H1 (cell line): ENCODE data around the gene THAP12. TPM values are rescaled to one million over a fixed set of nuclear protein-coding genes. Genes with fewer than 3 reads are reported as not detected.

Experiments used
- ASH2L ChIP-seq: fragments of 200-600, 300-600 bp; sonication (generic); IDR thresholded peaks from one replicate; pipeline ENCODE4 v1.7.1; 2017; ENCODE audit warnings: low read length
- EP300 ChIP-seq, 2 experiments: IDR thresholded peaks; 1 replicate in 1 of 2; 2 replicates in 1 of 2; pipeline ENCODE4 v1.6.1; 2011 to 2012; ENCODE audit warnings: low read depth in 2 of 2, low read length in 2 of 2, mild to moderate bottlenecking in 2 of 2, borderline replicate concordance in 1 of 2, inconsistent platforms in 1 of 2, moderate library complexity in 1 of 2
- POLR2A ChIP-seq, 2 experiments: IDR thresholded peaks; 1 replicate in 1 of 2; 2 replicates in 1 of 2; pipeline ENCODE4 v1.6.1; 2011; ENCODE audit warnings: low read depth in 2 of 2, low read length in 2 of 2, mild to moderate bottlenecking in 2 of 2; ENCODE audit errors: control extremely low read depth in 1 of 2
- polyA plus RNA-seq, 7 experiments: library from polyadenylated mRNA; depleted of rRNA in 3 of 7; stranded (reverse) in 5 of 7; unstranded in 2 of 7; fragments of >200 nt in 5 of 7; fragments of 200-250 nt in 2 of 7; gene quantifications; 1 replicate in 5 of 7; 2 replicates in 1 of 7; 4 replicates in 1 of 7; pipeline versions ENCODE4 v1.2.1 to v1.2.3, GENCODE V29; 2011 to 2013; ENCODE audit warnings: missing spikeins in 2 of 7, mixed read lengths in 2 of 7
- total RNA-seq: library from RNA; stranded (reverse); fragmentation: NEBNext Ultra II Directional; extraction: Animal tissue kit (Norgen Biotek cat#: 25700); gene quantifications from 2 replicates; pipeline ENCODE4 v1.2.1, GENCODE V29; 2021

Gene THAP12
- total and polyA plus RNA-seq, 2 of the 8 experiments (the other 6 are each of a cell fraction or from before 2014, with no cell fraction given): 12.0 to 39.9 TPM

DNA sequence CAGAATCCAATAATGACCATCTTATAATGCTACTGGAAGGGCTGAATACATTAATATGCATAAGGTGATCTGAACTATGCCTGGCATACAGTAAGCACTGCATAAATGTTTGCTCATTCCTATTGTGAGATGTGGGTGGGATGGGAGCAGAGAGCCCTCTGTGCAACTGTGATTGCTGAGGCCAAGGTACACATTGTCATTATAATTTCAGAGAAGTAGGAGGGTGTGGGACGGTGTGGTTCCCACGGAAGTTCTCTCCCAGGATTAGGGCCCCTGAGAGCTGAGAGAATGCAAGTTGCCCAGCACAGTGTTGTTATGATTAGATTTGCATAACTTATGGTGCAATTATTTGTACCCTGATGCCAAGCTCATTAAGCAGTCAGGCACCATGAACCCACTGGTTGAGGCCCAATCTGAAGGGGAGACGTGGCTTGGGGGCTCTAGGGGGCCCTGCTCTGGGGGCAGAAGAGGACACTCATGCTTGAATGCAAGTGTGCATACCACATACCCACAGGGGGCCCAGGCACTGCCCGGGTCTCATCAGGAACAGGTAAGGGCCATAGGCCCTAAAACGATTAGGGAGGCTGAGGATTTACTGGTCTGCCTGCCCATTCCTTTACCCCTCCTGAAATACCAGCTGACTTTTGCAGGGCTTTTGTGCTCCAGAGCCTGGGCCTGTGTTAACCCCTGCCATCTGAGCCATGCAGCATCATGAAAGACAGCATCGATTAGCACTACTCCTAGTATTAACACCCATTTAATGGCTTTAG, 72.8 kb downstream of the THAP12 start (continued):
- no peak for TF ChIP-seq EP300 (IDR thresholded peaks at IDR 0.05; ENCODE audit: borderline replicate concordance in 1 of 2, low read depth in 2 of 2, low read length in 2 of 2)
- no peak for TF ChIP-seq ASH2L
- no peak for TF ChIP-seq POLR2A (IDR thresholded peaks at IDR 0.05; ENCODE audit: control extremely low read depth in 1 of 2, low read depth in 2 of 2, low read length in 2 of 2)
